Iris pigment epithelial cell (primary cell): ENCODE data around the gene SCARB1.
"Not testable (repeated sequence)": the region's sequence is repeated elsewhere in the genome, so short reads cannot be mapped to it uniquely, and the experiment has no call there.

Experiments
- DNase-seq: peaks from one replicate; pipeline ENCODE4 v3.0.0-alpha.2; 2011; ENCODE audit warnings: low read depth

Gene SCARB1

GRCh38 chr12:124863416-124864325 is at the start of gene SCARB1:
SCARB1 (minus strand) TSS chr12:124863864; CDS start chr12:124863720, 144 bp downstream.
- peak; percentile 75 for DNase-seq

- DNase-seq, result not testable (repeated sequence)
Measured at GRCh38 chr12:124912529-124913287, 49.0 kb upstream of the SCARB1 start.

GRCh38 chr12:124911521-124911920 is 47.9 kb upstream of the SCARB1 start:
- DNase-seq, result not testable (repeated sequence)

- DNase-seq, result peak; percentile 42
Measured at GRCh38 chr12:124910561-124911478, 47.2 kb upstream of the SCARB1 start.

DNA sequence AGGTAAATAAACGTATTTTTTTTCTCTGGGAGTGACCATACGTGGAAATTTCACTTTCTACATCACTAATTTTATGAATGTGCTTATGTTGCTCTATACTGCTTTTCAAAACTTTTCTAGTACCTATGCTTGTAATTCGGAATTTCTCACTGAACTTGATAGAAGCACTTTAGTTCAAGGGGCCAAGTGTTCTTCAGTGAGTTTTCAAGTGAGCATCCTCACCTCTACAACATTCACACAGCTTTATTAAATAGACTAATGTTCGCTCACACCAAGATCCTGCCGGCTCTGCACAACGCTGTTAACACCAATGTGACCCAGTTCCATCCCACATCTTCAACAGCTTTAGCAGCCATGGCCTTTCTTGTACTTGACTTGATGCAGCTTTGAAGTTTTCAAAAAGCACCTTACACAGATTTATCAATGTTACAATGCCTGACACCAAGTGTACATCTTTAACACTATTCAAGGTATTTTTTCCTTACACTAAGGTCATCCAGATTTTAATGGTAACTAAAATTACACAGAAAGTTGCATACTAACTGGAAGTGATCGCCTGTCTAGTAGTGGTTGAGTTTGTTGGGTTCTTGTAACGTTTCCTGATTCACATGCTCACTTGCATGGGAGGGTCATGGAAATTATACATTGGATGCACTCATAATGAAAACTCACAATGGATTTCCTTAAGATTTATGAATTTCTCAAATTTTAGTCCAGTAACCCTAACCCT is 46.3 kb upstream of the SCARB1 start:
- DNase-seq, result peak; percentile 65

GRCh38 chr12:124906606-124907261 is 43.1 kb upstream of the SCARB1 start:
- peak; percentile 92 for DNase-seq

- DNase-seq, result peak; percentile 94
Measured at GRCh38 chr12:124904306-124905098, 40.8 kb upstream of the SCARB1 start.

- no peak for DNase-seq
Measured at GRCh38 chr12:124902916-124903315, 39.3 kb upstream of the SCARB1 start.

DNA sequence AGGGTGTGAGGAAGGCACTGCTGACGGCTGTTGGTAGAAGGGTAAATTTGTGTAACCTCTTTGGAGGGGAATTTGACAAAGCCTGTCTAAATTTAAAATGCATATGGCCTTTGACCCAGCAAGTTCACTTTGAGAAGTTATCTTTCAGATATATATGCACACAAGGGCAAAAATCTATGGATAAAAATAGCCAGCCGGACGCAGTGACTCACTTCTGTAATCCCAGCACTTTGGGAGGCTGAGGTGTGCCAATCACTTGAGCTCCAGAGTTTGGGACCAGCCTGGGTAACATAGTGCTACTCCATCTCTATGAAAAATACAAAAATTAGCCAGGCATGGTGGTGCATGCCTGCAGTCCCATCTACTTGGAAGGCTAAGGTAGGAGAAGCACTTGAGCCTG is 37.3 kb upstream of the SCARB1 start:
- DNase-seq, result no peak

GRCh38 chr12:124900345-124900795 is 36.7 kb upstream of the SCARB1 start:
- DNase-seq, result not testable (repeated sequence)

DNA sequence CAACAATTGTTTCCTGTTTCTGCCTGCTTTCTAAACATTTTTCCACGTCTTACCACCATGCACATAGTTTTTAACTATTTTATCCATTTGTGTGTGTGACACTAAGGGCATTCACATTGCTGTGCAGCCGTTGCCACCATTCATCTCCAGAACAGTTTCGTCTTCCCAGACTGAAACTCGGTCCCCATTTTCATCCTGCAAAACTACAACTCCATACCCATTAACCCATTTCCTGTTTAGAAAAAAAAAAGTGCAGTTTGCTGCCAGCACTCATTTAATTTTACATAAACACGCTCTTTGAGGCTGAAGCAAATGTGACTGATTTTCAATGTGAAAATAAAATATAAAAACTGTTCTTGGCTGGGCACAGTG is 35.2 kb upstream of the SCARB1 start:
- DNase-seq, result no peak

DNA sequence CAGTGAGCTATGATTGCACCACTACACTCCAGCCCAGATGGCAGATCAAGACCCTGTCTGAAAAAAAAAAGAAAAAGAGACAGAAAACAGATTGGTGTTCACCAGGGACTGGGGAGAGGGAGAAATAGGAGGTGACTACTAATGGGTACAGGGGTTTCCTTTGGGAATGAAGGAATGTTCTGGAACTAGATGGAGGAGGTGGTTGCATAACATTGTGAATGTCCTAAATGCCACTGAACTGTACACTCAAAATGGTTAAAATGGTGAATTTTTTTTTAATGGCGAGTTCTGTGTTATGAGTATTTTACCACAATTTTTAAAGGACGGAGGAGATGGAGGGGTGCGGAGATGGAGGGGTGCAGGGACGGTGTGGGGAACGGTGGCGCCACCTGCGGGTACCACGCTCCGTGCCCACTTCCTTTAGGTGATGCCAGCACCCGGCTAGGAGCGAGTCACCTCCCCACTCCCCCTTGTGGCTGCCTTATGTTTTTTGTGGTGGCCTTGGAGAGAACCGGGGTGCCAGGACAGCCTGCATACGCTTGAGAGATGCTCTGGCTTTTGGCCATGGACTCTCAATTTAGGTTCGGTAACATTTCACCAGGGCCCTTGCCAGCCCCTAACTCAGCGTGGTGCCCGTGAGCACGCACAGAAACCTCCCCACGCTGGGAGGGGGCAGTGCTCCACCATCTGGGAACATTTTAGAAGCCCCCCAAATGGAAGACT is 34.7 kb upstream of the SCARB1 start:
- DNase-seq, result no peak

GRCh38 chr12:124896461-124896860 is 32.8 kb upstream of the SCARB1 start:
- no peak for DNase-seq

DNA sequence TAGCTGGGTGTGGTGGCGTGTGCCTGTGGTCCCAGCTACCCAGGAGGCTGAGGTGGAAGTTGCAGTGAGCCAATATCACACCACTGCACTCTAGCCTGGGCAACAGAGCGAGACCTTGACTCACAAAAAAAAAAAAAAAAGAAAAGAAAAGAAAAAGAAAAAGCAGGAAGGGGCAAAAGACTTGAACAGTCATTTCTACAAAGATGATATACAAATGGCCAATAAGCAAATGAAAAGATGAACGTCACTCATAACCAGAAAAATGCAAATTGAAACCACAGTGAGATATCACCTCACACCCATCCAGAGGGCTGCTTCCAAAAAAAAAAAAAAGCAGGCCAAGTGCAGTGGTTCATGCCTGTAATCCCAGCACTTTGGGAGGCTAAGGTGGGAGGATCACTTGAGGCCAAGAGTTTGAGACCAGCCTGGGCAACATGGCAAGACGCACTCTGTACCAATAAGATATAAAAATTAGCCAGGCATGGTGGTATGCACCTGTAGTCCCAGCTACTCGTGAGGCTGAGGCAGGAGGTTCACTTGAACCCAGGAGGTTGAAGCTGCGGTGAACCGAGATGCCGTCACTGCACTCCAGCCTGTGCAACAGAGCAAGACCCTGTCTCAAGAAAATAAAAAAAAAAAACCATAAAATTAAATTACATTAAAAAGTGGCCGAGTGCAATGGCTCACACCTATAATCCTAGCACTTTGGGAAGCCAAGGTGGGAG is 30.3 kb upstream of the SCARB1 start:
- no peak for DNase-seq

GRCh38 chr12:124888260-124888659 is 24.6 kb upstream of the SCARB1 start:
- DNase-seq, result no peak

DNA sequence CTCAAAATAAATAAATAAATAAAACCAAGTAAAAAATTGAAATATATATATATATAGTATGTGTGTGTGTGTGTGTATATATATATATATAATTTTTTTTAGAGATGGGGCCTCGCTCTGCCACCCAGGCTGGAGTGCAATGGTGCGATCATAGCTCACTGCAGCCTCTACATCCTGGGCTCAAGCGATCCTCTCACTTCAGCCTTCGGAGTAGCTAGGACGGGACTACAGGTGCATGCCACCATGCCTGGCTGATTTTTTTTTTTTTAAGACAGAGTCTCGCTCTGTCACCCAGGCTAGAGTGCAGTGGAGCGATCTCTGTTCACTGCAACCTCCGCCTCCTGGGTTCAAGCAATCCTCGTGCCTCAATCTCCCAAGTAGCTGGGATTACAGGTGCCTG is 24.1 kb upstream of the SCARB1 start:
- not testable (repeated sequence) for DNase-seq

GRCh38 chr12:124884587-124885438 is 21.1 kb upstream of the SCARB1 start:
- DNase-seq, result no peak
